DOHH2 (cell line): ENCODE measurements around the gene DPP10.

Source experiments
- H3F3A ChIP-seq: fragments of 200-600 bp; sonication (generic), shearing (Covaris generic); 2 replicates; pipeline ENCODE4 v1.6.0; 2016; ENCODE audit warnings: antibody characterized with exemption, mild to moderate bottlenecking; ENCODE audit not compliant: control insufficient read depth, insufficient read depth
- H3K27ac ChIP-seq: fragments of 200-600 bp; sonication (generic); 2 replicates; pipeline ENCODE4 v1.5.1; 2014; ENCODE audit warnings: low read depth, mild to moderate bottlenecking, low read length, moderate library complexity
- H3K27me3 ChIP-seq: fragments of 200-600 bp; sonication (generic); 2 replicates; pipeline ENCODE4 v1.6.1; 2014; ENCODE audit warnings: mild to moderate bottlenecking, low read length, mixed read lengths; ENCODE audit not compliant: control insufficient read depth
- H3K36me3 ChIP-seq: fragments of 200-600 bp; sonication (generic); 2 replicates; pipeline ENCODE4 v1.6.1; 2014; ENCODE audit warnings: mild to moderate bottlenecking, low read length, moderate library complexity, mixed read lengths; ENCODE audit not compliant: control insufficient read depth
- H3K4me1 ChIP-seq: fragments of 200-600 bp; sonication (generic); 2 replicates; pipeline ENCODE4 v1.6.1; 2014; ENCODE audit warnings: mild to moderate bottlenecking, low read length, mixed read lengths; ENCODE audit not compliant: control insufficient read depth
- H3K4me2 ChIP-seq: fragments of 200-600 bp; sonication (generic); 2 replicates; pipeline ENCODE4 v1.6.0; 2014; ENCODE audit warnings: mild to moderate bottlenecking, low read length, moderate library complexity
- H3K4me3 ChIP-seq: fragments of 200-600 bp; sonication (generic); 2 replicates; pipeline ENCODE4 v1.5.1; 2014; ENCODE audit warnings: mild to moderate bottlenecking, low read length, mixed read lengths
- H3K79me2 ChIP-seq: fragments of 200-600 bp; sonication (generic); 2 replicates; pipeline ENCODE4 v1.6.1; 2014; ENCODE audit warnings: mild to moderate bottlenecking, low read length, mixed read lengths; ENCODE audit not compliant: control insufficient read depth
- H3K9me2 ChIP-seq: fragments of 200-600 bp; sonication (generic); replicated peaks from 2 replicates; pipeline ENCODE4 v1.6.1; 2014; ENCODE audit warnings: mild to moderate bottlenecking, low read length, mixed read lengths; ENCODE audit not compliant: control insufficient read depth
- H3K9me3 ChIP-seq: fragments of 200-600 bp; sonication (generic); 2 replicates; pipeline ENCODE4 v1.6.1; 2014; ENCODE audit warnings: antibody characterized with exemption, low read length, mixed read lengths; ENCODE audit not compliant: control insufficient read depth, insufficient read depth
- H4K20me1 ChIP-seq: fragments of 200-600 bp; sonication (generic); 2 replicates; pipeline ENCODE4 v1.6.0; 2014; ENCODE audit warnings: low read depth, mild to moderate bottlenecking, antibody characterized with exemption, low read length, moderate library complexity; ENCODE audit not compliant: control insufficient read depth, insufficient read depth
- EZH2phosphoT487 ChIP-seq: fragments of 200-600 bp; sonication (generic); IDR thresholded peaks from 2 replicates; pipeline ENCODE4 v1.6.1; 2017; ENCODE audit warnings: borderline replicate concordance, mild to moderate bottlenecking, antibody characterized with exemption, low read length, moderate library complexity, mixed read lengths
- TF ChIP-seq, protein P1 (sequence below): fragments of 200-600 bp; sonication (generic); IDR thresholded peaks from one replicate; pipeline ENCODE4 v1.5.1; 2014; ENCODE audit warnings: antibody characterized with exemption, mild to moderate bottlenecking, low read depth, low read length; ENCODE audit not compliant: poor library complexity, severe bottlenecking

DPP10 gene

DNA sequence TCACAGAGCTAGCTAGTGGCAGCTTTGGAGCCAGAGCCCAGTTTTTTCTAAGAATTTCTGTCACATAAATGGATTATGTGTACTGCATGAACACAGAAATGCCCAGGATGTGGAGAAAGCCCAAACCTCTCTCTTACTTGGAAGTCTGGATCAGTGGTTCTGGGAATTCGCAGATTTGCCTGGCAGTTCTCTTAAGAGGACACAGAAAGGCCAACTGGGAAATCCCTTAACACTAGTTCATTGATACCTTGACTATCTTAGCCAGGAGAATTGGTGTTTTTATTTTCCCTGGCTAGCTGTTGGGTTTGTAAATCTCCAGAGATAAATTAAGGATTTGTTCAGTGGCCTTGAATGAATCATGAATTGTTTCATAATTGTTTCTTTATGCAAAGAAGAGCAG lies 95.3 kb downstream of the DPP10 start:
- no peaks in the 10 kb centered on the region for H3K36me3 ChIP-seq
- TF ChIP-seq, protein P1, sequence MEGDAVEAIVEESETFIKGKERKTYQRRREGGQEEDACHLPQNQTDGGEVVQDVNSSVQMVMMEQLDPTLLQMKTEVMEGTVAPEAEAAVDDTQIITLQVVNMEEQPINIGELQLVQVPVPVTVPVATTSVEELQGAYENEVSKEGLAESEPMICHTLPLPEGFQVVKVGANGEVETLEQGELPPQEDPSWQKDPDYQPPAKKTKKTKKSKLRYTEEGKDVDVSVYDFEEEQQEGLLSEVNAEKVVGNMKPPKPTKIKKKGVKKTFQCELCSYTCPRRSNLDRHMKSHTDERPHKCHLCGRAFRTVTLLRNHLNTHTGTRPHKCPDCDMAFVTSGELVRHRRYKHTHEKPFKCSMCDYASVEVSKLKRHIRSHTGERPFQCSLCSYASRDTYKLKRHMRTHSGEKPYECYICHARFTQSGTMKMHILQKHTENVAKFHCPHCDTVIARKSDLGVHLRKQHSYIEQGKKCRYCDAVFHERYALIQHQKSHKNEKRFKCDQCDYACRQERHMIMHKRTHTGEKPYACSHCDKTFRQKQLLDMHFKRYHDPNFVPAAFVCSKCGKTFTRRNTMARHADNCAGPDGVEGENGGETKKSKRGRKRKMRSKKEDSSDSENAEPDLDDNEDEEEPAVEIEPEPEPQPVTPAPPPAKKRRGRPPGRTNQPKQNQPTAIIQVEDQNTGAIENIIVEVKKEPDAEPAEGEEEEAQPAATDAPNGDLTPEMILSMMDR, result no peak
- no peak for TF ChIP-seq EZH2phosphoT487
- H3K27ac ChIP-seq, result no peak overlapping the region
- no peaks in the 10 kb centered on the region for H3K9me3 ChIP-seq
- H3K27me3 ChIP-seq, result no peaks in the 10 kb centered on the region
- no peaks in the 10 kb centered on the region for H4K20me1 ChIP-seq
- no peak overlapping the region for H3K4me2 ChIP-seq
- H3K4me3 ChIP-seq, result no peak overlapping the region
- H3K9me2 ChIP-seq, result no peaks in the 10 kb centered on the region
- H3F3A ChIP-seq, result no peaks in the 10 kb centered on the region
- H3K4me1 ChIP-seq, result no peaks in the 10 kb centered on the region
- no peaks in the 10 kb centered on the region for H3K79me2 ChIP-seq

DNA sequence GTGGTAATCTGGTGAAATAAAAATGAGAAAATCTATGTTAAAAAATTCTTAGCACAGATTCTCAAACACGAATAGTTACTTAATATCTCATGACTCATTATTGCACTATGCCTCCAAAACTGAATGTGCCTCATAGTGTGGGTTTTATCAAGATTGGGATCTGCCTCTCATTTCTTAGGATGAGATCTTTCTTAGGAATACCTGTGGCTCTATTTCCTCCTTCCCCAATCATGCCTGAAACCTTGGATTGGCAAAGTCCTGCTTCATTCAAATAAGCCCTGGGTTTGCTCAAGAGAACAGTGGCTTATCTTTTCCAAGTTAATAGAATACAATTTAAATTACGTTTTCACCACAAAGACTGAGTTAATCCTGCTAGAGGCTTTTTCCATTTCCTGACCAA lies 100.3 kb downstream of the DPP10 start:
- H3K36me3 ChIP-seq, result no peaks in the 10 kb centered on the region
- H3F3A ChIP-seq, result no peaks in the 10 kb centered on the region
- H3K79me2 ChIP-seq, result no peaks in the 10 kb centered on the region
- no peak overlapping the region for H3K4me3 ChIP-seq
- no peaks in the 10 kb centered on the region for H3K4me1 ChIP-seq
- no peaks in the 10 kb centered on the region for H4K20me1 ChIP-seq
- H3K27ac ChIP-seq, result no peak overlapping the region
- no peaks in the 10 kb centered on the region for H3K27me3 ChIP-seq
- no peaks in the 10 kb centered on the region for H3K9me2 ChIP-seq
- H3K4me2 ChIP-seq, result no peak overlapping the region
- H3K9me3 ChIP-seq, result no peaks in the 10 kb centered on the region
- TF ChIP-seq, protein P1, result no peak

DNA sequence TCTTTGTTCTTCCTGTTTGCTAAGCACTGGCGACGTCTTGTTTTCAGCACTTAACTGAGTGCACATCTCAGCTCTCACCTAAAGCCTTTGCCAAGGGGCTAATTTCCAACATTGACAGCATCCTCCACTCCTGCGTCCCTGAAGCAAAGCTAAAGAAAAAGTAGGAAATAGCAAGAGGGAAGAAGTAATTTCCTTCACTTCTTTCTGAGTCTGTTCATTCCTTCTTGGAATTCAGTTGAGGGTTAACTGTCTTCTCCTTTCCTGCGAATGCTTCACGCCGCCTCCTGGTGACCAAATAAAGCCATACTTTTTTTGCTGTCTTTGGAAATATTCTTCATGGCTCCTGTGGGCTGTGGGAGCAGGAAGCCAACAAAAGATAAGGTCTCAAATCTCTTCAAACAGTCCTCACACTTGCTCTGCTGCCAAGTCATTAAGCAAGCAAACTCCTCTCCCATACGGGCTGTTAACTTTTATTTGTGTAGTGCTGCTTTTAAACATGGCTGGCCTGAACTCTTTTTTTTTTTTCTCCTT lies 100.9 kb downstream of the DPP10 start:
- Histone ChIP-seq H3K79me2 (no peaks in the 10 kb centered on the region), H3K9me3 (no peaks in the 10 kb centered on the region), H3K27ac (no peak overlapping the region), H3K4me1 (no peaks in the 10 kb centered on the region), H3K4me2 (no peak overlapping the region), H3K4me3 (no peak overlapping the region), H3K27me3 (no peaks in the 10 kb centered on the region), H3F3A (no peaks in the 10 kb centered on the region), H3K9me2 (no peaks in the 10 kb centered on the region), H3K36me3 (no peaks in the 10 kb centered on the region), H4K20me1 (no peaks in the 10 kb centered on the region)
- TF ChIP-seq, protein P1, result no peak
- no peak for TF ChIP-seq EZH2phosphoT487

DNA sequence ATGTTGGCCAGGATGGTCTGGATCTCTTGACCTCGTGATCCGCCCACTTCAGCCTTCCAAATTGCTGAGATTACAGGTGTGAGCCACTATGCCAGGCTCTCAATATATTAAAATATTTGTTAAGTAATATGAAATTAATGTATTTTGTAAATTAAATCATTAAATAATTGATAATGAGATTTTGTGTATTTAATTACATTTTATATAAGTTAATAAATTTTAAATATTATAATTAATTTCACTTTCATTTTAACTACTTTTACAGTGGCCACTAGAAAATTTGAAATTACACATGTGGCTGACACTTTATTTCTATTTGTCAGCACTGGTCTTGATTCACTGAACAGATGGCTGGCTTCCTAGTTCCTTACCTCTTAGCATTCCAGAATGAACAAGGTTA lies 102.6 kb downstream of the DPP10 start:
- no peaks in the 10 kb centered on the region for H3K9me3 ChIP-seq
- H3K27me3 ChIP-seq, result no peaks in the 10 kb centered on the region
- H4K20me1 ChIP-seq, result no peaks in the 10 kb centered on the region
- no peaks in the 10 kb centered on the region for H3K36me3 ChIP-seq
- H3K4me1 ChIP-seq, result no peaks in the 10 kb centered on the region
- TF ChIP-seq, protein P1, result no peak
- no peaks in the 10 kb centered on the region for H3K9me2 ChIP-seq
- H3K79me2 ChIP-seq, result no peaks in the 10 kb centered on the region
- no peak overlapping the region for H3K4me2 ChIP-seq
- H3K27ac ChIP-seq, result no peak overlapping the region
- H3F3A ChIP-seq, result no peaks in the 10 kb centered on the region
- no peak overlapping the region for H3K4me3 ChIP-seq
